ENCODE measurements around the gene TMEM131. TPM values are rescaled to one million over a fixed set of nuclear protein-coding genes. Genes with fewer than 3 reads are reported as not detected.
"Not testable (repeated sequence)": the region's sequence is repeated elsewhere in the genome, so short reads cannot be mapped to it uniquely, and the experiment has no call there.

Gene TMEM131
- total RNA-seq, 1 donor from 2014 or later: 46.9 TPM

DNA sequence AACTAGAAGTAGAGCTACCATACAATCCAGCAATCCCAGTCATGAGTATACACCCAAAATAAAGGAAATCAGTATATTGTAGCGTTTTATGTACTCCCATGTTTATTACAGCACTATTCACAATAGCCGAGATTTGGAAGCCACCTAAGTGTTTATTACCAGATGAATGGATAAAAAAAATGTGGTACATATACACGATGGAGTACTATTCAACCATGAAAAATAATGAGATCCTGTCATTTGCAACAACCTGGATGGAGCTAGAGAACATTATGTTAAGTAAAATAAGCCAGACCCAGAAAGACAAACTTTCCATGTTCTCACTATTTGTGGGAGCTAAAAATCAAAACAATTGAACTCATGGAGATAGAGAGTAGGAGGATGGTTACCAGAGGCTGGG is 131.9 kb downstream of the TMEM131 start:
- DNase-seq (ENCODE audit: low read depth): no peak

DNA sequence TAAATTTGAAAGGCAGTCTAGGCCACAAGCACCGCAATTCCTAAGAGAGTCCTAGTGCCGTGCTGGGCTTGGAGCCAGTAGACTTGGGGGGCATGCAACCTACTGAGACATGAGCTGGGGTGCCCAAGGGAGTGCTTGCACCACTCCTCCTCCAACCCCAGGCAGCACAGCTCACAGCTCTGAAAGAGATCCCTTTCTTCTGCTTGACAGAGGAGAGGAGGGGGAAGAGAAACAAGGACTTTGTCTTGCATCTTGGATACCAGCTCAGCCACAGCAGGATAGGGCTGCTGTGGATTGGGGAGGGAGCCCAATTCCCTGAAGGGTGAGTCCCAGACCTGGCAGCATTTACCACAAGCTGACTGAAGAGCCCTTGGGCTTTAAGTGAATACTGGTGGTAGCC is 134.6 kb downstream of the TMEM131 start:
- no peak for DNase-seq (ENCODE audit: low read depth)

DNA sequence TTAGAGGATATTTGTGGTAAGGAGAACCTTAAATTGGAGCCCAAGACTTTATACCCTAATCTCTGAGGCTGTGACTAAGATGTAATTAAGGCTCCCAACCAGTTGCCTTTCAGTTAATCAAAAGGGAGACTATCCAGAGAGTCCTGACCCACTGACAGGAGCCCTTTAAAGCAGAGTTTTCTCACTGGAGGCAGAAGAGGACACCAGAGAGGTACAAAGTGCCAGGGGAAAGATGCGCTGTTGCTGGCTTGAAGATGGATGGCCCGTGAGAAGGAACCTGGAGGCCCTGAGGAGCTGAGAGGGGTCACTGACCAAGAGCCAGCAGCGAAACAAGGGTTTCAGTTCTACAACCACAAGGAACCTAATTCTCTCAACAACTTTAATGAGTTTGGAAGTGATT is 137.3 kb downstream of the TMEM131 start:
- no peak for DNase-seq (ENCODE audit: low read depth)

DNA sequence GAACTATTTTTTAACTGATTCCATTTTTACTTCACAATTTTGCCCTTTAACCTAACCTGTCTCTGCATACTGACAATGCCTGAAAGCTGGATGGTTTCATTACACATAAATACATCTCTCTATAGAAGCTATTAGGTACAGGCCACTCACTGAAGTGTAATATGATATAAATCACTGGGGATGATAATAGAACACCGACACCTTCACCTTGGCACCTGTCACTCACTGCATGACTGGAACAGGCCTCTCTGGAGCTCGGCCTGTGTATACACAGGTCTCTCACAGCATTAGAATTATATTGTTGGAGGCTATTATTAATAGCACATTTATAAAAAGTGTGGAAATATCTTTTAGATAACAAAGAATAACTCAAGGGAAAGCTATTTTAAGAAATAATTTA is 138.2 kb downstream of the TMEM131 start:
- DNase-seq (ENCODE audit: low read depth): no peak

DNA sequence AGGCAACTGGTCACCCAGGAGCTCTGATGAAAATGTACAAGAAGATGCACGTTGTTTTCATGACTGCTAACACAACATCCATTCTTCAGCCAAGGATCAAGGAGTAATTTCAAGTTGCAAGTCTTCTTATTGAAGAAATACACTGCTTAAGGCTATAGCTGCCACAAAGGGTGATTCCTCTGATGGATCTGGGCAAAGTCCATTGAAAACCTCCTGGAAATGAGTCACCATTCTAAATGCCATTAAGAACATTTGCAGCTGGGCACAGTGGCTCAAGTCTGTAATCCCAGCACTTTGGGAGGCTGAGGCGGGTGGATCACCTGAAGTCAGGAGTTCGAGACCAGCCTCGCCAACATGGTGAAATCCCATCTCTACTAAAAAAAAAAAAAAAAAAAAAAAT is 142.7 kb downstream of the TMEM131 start:
- peak; percentile 87 for DNase-seq (ENCODE audit: low read depth)

DNA sequence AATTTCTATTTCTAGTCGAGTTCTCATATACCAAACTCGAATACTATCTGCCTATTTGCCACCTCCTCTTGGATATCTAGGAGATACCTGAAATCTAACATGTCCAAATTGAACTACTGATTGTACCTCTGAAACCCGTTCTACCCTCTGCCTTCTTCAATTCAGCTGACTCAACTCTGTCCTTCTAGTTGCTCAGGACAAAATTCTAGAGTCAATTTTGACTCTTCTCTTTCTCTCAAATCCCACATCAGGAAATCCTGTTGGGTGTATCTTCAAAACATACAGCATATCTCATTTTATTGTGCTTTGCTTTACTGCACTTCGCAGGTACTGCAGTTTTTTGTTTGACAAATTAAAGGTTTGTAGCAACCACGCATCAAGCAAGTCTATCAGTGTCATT is 144.6 kb downstream of the TMEM131 start:
- DNase-seq (ENCODE audit: low read depth): no peak

DNA sequence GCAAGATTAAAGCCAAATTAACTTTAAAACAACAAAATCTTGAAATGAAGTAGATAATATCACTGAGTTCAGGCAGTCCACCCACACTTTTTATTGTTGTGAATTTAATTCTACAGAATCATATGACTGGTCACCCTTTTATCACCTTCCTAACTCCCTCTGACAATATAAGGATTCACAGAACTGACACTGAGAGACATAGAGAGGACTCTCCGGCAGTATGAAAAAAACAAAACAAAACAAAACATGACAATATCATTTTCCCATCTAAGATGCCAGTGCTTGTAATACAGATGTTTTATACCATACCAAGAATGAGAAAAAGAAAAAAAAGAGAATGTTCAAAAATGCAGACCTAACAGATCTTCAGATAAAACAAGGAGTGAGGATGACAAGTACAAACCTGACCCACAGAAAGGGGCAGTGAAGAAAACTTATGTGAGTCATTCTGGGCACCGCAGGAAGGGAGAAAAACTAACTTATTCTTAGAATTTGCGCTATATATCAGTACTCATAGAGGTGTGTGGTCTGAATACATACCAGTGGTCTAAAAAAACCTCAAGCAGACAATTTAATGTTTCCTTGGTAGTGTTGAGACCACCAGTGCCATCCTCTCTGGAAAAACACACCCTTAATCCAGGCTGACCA is 145.7 kb downstream of the TMEM131 start:
- peak; percentile 24 for DNase-seq (ENCODE audit: low read depth)

DNA sequence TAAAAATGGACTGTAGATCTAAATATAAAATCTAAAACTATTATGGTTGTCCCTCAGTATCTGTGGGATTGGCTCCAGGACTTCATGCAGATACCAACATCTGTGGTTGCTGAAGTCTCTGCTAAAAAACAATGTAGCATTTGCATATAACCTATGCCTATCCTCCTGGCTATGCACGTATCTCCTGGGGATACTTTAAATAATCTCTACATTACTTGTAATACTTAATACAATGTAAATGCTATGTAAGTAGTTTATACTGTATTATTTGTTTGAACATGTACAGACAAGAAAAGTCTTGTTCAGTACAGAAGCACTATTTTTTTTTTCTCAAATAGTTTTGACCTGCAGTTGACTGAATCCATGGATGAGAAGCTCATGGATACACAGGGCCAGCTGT is 147.4 kb downstream of the TMEM131 start:
- DNase-seq (ENCODE audit: low read depth): no peak

DNA sequence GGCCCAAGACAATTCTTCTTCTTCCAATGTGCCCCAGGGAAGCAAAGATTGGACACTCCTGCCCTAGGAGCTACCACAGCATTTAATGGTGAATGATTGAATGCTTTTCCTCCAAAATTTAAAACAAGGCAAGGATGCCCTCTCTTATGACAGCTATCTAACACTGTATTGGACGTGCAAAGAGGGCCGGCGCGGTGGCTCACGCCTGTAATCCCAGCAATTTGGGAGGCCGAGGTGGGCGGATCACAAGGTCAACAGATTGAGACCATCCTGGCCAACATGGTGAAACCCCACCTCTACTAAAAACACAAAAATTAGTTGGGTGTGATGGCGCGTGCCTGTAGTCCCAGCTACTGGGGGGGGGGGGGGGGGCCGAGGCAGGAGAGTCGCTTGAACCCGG is 149.0 kb downstream of the TMEM131 start:
- not testable (repeated sequence) for DNase-seq (ENCODE audit: low read depth)

DNA sequence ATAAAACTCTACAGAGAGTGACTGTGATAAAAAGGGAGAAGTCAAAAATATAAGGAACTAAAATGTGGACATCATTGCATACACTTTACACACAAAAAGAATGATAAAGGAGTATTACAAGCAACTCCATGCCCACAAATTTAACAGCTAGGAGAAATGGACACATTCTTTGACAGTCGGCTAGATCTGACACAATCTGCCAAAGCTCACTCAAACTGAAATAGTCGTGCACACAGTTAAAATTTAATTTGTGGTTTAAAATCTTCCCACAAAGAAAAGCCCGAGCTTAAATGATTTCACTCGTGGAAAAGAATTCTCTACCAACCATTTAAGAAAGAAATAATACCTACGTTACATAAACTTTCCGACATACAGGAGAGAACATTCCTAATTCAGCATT is 149.9 kb downstream of the TMEM131 start:
- DNase-seq (ENCODE audit: low read depth): peak; percentile 53

DNA sequence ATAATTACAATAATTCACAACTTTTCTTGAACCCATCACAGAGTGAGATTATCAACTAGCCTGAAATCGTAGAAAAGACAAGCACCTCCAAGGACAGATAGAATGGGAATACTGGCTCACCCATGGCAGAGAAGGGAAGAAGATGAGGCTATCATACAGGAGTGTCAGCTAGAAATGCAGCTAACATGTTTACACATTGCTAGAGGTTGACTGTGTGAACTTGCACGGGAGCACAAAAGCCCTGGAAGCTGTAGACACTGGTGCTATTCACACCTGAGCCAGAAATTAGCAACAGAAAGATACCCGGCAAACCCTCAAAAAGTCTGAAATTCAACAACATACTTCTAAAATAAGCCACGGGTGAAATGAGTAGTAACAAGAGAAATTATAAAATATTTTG is 150.6 kb downstream of the TMEM131 start:
- DNase-seq (ENCODE audit: low read depth): no peak

DNA sequence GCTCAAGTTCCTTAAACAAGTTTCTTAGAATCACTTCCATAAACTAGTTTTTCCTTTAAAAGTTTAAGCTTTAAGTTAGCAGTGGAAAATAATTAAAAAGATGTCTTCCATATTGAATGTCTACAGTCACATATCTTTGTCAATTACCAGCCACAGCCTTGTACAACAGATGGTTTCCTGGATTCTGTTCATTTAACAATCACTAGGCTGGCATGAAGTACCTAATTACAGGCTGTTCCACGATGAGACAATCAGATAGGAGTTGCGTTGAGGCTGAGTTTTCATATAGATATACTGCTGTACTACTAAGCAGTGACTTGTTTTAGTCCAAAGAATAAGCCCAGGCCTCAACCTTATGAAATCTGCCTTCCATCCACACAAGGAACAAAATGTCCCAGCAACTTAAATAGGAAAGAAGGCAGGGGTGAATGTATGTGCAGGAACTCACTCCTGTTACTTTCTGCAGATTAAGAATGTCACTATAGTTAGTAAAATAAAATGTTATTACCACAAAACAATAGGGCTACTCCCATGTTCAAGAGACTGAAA is 151.4 kb downstream of the TMEM131 start:
- DNase-seq (ENCODE audit: low read depth): no peak

DNA sequence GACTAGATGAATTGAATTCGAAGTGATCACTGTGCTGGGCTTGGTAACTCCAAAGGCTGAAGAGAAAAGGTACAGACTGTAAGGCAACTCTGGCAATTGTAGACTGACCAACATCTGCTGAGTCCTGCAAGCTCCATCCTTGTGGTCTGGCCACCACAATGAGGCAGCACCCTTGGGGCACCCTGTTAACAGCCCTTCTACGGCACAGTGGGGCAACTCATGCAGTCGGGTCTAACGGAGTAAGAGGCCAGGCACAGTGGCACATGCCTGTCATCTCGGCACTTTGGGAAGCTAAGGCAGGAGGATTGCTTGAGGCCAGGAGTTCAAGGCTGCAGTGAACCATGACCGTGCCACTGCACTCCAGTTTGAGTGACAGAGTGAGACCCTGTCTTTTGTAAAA is 155.6 kb downstream of the TMEM131 start:
- DNase-seq (ENCODE audit: low read depth): no peak

DNA sequence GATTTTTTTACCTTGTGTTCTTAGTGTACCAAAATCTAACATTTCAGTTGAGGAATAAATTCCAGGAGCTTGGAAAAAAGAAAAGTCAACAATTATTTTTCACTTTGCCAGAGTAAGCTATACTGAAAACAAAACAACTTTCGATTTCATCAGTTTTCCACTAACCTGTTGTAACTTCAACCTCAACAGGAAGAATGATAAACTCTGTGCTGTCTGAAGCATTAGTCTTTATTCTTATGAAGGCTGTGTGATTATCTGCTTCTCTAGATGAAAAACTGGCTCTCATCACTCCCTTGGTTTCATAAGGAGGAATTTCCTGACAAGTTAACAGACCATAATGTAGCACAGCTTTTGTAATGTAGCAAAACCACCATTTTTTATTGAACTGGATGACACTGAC is 161.1 kb downstream of the TMEM131 start:
- no peak for DNase-seq (ENCODE audit: low read depth)

DNA sequence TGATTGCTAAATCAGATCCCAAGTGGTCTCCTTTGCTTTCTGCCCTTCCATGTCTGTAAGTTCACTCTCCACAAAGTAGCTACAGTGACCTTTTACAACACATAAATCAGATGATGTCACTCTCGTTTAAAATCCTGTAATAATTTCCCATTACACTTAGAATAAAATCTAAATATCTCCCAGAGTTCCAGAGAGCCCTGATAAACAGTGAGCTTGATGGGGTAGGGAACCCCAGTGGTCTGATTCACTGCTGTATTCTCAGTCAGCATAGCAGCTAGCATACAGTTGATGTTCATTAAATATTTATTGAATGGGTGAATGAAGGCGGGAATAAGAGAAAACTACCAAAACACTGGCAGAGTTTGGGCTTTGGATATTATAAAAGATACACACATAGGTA is 164.6 kb downstream of the TMEM131 start:
- no peak for DNase-seq (ENCODE audit: low read depth)

DNA sequence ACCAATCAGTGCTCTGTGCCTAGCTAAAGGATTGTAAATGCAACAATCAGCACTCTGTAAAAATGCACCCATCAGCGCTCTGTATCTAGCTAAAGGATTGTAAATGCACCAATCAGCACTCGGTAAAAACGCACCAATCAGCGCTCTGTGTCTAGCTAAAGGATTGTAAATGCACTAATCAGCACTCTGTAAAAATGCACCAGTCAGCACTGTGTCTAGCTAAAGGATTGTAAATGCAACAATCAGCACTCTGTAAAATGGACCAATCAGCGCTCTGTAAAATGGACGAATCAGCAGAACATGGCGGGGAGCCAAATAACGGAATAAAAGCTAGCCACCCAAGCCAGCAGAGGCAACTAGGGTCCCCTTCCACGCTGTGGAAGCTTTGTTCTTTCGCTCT is 166.5 kb downstream of the TMEM131 start:
- DNase-seq (ENCODE audit: low read depth): not testable (repeated sequence)

DNA sequence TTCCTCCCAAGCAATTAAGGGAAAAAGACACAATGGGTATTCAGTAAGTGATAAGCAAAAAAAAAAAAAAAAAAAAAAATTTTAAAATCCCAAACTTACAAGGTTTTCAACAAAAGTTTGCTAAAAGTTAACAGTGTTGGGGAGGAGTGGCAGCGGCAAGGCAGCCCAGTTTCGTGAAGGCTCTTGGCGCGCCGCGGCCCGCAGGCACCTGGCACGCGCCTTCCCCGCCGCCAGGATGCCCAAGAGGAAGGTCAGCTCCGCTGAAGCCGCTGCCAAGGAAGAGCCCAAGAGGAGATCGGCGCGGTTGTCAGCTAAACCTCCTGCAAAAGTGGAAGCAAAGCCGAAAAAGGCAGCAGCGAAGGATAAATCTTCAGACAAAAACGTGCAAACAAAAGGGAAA is 168.7 kb downstream of the TMEM131 start:
- not testable (repeated sequence) for DNase-seq (ENCODE audit: low read depth)

DNA sequence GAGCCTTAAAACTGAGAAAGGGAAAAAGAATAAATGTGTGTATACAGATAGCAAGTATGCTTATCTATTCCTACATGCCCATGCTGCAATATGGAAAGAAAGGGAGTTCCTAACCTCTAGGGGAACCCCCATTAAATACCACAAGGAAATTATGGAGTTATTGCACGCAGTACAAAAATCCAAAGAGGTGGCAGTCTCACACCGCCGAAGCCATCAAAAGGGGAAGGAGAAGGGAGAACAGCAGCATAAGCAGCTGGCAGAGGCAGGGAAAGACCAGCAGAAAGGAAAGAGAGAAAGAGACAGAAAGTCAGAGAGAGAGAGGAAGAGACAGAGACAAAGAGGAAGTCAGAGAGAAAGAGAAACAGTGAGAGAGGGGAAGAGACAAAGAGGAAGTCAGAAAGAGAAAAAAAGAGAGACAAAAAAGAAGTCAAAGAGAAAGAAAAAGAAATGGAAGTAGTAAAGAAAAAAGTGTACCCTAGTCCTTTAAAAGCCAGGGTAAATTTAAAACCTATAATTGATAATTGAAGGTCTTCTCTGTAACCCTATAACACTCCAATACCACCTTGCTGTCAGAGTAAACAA is 169.4 kb downstream of the TMEM131 start:
- not testable (repeated sequence) for DNase-seq (ENCODE audit: low read depth)

DNA sequence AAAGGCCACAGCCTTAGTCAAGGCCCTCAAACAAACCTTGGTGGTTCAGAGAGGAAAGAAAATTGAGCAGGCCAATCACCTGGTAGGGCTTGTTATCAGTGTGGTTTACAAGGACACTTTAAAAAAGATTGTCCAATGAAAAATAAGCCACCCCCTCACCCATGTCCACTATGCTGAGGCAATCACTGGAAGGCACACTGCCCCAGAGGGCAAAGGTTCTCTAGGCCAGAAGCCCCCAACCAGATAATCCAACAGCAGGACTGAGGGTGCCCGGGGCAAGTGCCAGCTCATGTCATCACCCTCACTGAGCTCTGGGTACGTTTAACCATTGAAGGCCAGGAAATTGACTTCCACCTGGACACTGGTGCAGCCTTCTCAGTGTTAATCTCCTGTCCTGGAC is 171.7 kb downstream of the TMEM131 start:
- DNase-seq (ENCODE audit: low read depth): not testable (repeated sequence)

DNA sequence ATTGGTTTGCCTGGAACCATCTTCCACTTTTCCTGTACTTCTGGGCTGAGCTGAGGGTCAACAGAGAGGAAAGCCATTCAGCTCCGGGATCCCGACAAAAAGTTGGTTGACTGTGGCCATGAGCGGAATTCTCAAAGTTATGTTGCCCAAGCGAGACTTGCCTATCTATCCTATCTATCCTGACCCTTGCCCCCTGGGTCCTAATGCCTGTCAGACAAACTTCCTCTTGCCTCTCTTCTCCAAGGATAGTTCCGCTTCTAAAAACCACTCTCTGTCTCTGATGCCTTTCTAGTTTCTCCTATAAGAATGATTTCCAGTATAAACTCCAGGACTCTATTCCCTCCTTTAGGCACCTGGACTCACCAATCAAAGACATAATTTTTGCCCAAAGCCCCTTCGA is 173.9 kb downstream of the TMEM131 start:
- not testable (repeated sequence) for DNase-seq (ENCODE audit: low read depth)

DNA sequence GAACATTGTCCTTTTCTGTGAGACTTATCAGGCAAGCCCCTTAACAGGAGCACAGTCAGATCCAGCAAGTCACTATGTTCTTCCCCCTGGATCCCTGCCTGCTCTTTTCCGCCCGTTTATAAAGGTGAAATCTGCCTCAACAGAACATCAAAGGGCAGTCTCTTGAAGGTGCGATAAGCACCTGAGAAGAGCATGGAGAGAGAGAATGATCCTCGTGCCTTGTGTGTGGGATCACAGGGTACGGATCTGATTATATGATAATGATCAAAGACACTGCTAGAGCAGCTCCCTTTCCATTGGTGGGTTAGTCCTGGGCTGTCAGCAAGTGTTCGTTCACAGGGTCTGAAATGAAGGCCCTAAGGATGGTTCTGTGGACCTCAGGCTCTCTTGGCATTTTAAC is 176.0 kb downstream of the TMEM131 start:
- no peak for DNase-seq (ENCODE audit: low read depth)

DNA sequence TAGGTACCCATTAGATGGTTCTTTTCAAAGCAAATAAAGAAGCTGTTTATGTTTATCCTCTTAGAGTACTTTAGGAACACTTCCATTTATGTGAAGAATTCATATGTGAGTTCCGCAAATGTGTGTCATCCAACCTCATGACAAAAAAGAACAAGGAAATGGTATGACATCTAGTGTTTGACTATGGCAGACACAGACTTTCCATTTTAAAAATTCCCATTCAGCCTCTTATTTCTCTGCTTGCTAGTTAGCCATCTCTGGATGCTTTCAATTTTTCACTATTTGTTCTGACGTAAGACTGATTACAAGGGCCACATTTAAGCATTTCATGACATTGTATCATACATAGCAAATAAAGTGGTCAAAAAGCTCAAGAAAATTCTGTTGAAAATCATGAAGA is 179.3 kb downstream of the TMEM131 start:
- no peak for DNase-seq (ENCODE audit: low read depth)

DNA sequence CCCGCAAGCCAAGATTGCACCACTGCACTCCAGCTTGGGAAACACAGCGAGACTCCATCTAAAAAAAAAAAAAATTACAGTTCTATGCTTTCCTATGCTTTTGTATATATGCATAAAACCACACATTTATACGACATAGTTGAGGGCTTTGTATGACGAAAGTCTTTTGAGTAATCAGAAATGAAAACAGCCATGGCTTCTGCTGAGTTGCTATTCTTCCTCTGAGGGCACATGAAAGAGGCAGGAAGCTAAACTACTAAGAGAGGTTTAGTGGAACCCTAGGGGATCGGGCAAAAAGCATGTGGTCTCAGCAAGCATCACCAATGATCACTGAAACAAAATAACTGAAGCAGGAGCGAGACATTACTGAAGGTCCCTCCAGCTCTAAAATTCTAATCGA is 182.8 kb downstream of the TMEM131 start:
- no peak for DNase-seq (ENCODE audit: low read depth)

DNA sequence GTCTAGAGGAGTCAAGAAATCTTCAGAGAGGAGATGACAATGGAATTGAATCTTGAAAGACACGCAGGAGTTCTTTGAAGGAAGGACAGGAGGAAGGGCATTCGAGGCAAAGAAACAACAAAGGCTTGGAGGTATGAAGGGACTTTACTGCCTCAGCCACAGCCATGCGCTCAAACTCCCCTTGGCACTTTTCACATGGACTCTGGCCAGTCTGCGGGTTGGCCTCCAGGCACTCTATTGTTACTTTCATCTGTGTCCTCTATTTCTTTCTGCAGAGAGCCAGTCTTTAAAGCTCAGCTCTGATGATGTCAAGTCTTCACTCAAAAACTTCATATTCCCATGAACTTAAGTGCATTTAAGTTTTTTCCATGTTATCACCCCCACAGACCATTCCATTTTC is 186.9 kb downstream of the TMEM131 start:
- DNase-seq (ENCODE audit: low read depth): no peak
